Endodermal cell (in vitro differentiated cells): ENCODE measurements around the gene CHCHD4. TPM values are rescaled to one million over a fixed set of nuclear protein-coding genes. Genes with fewer than 3 reads are reported as not detected.

Source experiments
- DNase-seq: peaks from one replicate; pipeline ENCODE4 v3.0.0-alpha.2; 2017
- H3K27ac ChIP-seq: 2 replicates; pipeline ENCODE4 v1.5.1; 2013; ENCODE audit warnings: mild to moderate bottlenecking, low read depth, low read length, moderate library complexity
- H3K27me3 ChIP-seq: 2 replicates; pipeline ENCODE4 v1.6.1; 2013; ENCODE audit warnings: mild to moderate bottlenecking, low read length, moderate library complexity; ENCODE audit not compliant: insufficient read depth, control insufficient read depth, poor library complexity, severe bottlenecking
- H3K36me3 ChIP-seq: 2 replicates; pipeline ENCODE4 v1.7.0; 2013; ENCODE audit warnings: mild to moderate bottlenecking, low read length, moderate library complexity; ENCODE audit not compliant: control insufficient read depth, insufficient read depth
- H3K4me1 ChIP-seq: one replicate; pipeline ENCODE4 v1.7.0; 2013; ENCODE audit warnings: low read length; ENCODE audit not compliant: control insufficient read depth, insufficient read depth
- H3K4me3 ChIP-seq: 2 replicates; pipeline ENCODE4 v1.5.1; 2013; ENCODE audit warnings: mild to moderate bottlenecking, low read length, moderate library complexity
- H3K9ac ChIP-seq: 2 replicates; pipeline ENCODE4 v1.6.1; 2013; ENCODE audit warnings: mild to moderate bottlenecking, low read length, moderate library complexity; ENCODE audit not compliant: poor library complexity, severe bottlenecking; ENCODE audit errors: extremely low read depth
- H3K9me3 ChIP-seq: 2 replicates; pipeline ENCODE4 v1.6.1; 2013; ENCODE audit warnings: mild to moderate bottlenecking, low read length, moderate library complexity; ENCODE audit not compliant: control insufficient read depth
- H3K27ac Mint-ChIP-seq: 2 replicates; pipeline ENCODE4 v1.8.0; 2020; ENCODE audit warnings: mixed read lengths
- H3K27me3 Mint-ChIP-seq: 2 replicates; pipeline ENCODE4 v1.8.0; 2021; ENCODE audit warnings: mild to moderate bottlenecking, mixed read lengths; ENCODE audit not compliant: insufficient read depth
- H3K36me3 Mint-ChIP-seq: 2 replicates; pipeline ENCODE4 v1.8.0; 2020; ENCODE audit warnings: low read depth, mixed read lengths
- H3K4me1 Mint-ChIP-seq: 2 replicates; pipeline ENCODE4 v1.8.0; 2020; ENCODE audit warnings: mixed read lengths
- H3K4me3 Mint-ChIP-seq: 2 replicates; pipeline ENCODE4 v1.8.0; 2020; ENCODE audit warnings: mild to moderate bottlenecking, moderate library complexity, mixed read lengths
- H3K9me3 Mint-ChIP-seq: 2 replicates; pipeline ENCODE4 v1.8.0; 2020; ENCODE audit warnings: mild to moderate bottlenecking, mixed read lengths
- CTCF ChIP-seq: fragments of 200-600 bp; sonication (generic); conservative IDR thresholded peaks from 2 replicates; pipeline ENCODE4 v1.5.0; 2021; ENCODE audit warnings: antibody characterized with exemption, mild to moderate bottlenecking
- WGBS, 2 experiments: methylation state at CpG; one replicate each; pipeline versions ENCODE4 v1.1.5 to v1.1.7; 2013; ENCODE audit warnings: missing lambda C conversion rate in 2 of 2, mixed read lengths in 1 of 2; ENCODE audit not compliant: insufficient coverage in 1 of 2, insufficient read length in 1 of 2; 5-methylcytosine and 5-hydroxymethylcytosine counted together
- total RNA-seq, 2 donors: library from RNA; stranded (reverse); fragmentation: NEBNext Ultra II Directional in 1 of 2; extraction: Animal tissue kit (Norgen Biotek cat#: 25700) in 1 of 2; gene quantifications; 2 replicates in 1 of 2; 3 replicates in 1 of 2; pipeline ENCODE4 v1.2.1, GENCODE V29; 2021

The CHCHD4 gene
- total RNA-seq, 2 donors from 2014 or later: 16.2 to 20.5 TPM

GRCh38 chr3:14120111-14120920 lies 4.4 kb downstream of the CHCHD4 start:
- H3K27me3 ChIP-seq: no peaks in the 10 kb centered on the region
- WGBS, 2 experiments: 95 to 99% methylated on average over 10 to 11 of the region's 11 CpGs
- H3K4me1 Mint-ChIP-seq: peaks cover 10% of the 10 kb centered on the region
- no peak overlapping the region for H3K27ac Mint-ChIP-seq
- H3K27me3 Mint-ChIP-seq: no peaks in the 10 kb centered on the region
- H3K4me1 ChIP-seq: no peaks in the 10 kb centered on the region
- H3K27ac ChIP-seq: no peak overlapping the region
- H3K4me3 Mint-ChIP-seq: no peak overlapping the region
- peaks cover 40% of the 10 kb centered on the region for H3K36me3 Mint-ChIP-seq
- DNase-seq: no peak
- H3K9me3 Mint-ChIP-seq: peaks cover 16% of the 10 kb centered on the region
- no peak overlapping the region for H3K9ac ChIP-seq
- H3K4me3 ChIP-seq: peak overlapping the region; percentile 50
- H3K36me3 ChIP-seq: peaks cover 58% of the 10 kb centered on the region
- TF ChIP-seq CTCF: no peak
- peaks cover 33% of the 10 kb centered on the region for H3K9me3 ChIP-seq

- no peak overlapping the region for H3K9ac ChIP-seq
- no peaks in the 10 kb centered on the region for H3K27me3 ChIP-seq
- 92 to 94% methylated on average over 2 of the region's 2 CpGs for WGBS, 2 experiments
- Mint-ChIP-seq H3K27me3 (no peaks in the 10 kb centered on the region), H3K4me1 (peaks cover 10% of the 10 kb centered on the region), H3K4me3 (no peak overlapping the region), H3K27ac (no peak overlapping the region), H3K9me3 (peaks cover 16% of the 10 kb centered on the region), H3K36me3 (peaks cover 46% of the 10 kb centered on the region)
- H3K4me1 ChIP-seq: no peaks in the 10 kb centered on the region
- peaks cover 33% of the 10 kb centered on the region for H3K9me3 ChIP-seq
- H3K4me3 ChIP-seq: peak overlapping the region; percentile 50
- no peak for TF ChIP-seq CTCF
- peaks cover 65% of the 10 kb centered on the region for H3K36me3 ChIP-seq
- H3K27ac ChIP-seq: no peak overlapping the region
- no peak for DNase-seq
Observed at GRCh38 chr3:14119651-14120050, 5.0 kb downstream of the CHCHD4 start.

- Mint-ChIP-seq H3K27me3 (no peaks in the 10 kb centered on the region), H3K4me3 (no peak overlapping the region), H3K4me1 (peaks cover 13% of the 10 kb centered on the region), H3K9me3 (peaks cover 16% of the 10 kb centered on the region), H3K27ac (no peak overlapping the region), H3K36me3 (peaks cover 56% of the 10 kb centered on the region)
- Histone ChIP-seq H3K9me3 (peaks cover 42% of the 10 kb centered on the region), H3K27ac (no peak overlapping the region), H3K4me1 (no peaks in the 10 kb centered on the region), H3K4me3 (no peak overlapping the region), H3K9ac (no peak overlapping the region), H3K27me3 (no peaks in the 10 kb centered on the region), H3K36me3 (peaks cover 75% of the 10 kb centered on the region)
- no peak for TF ChIP-seq CTCF
- 90 to 96% methylated on average over 11 to 13 of the region's 13 CpGs for WGBS, 2 experiments
- no peak for DNase-seq
Observed at GRCh38 chr3:14118400-14119381, 6.0 kb downstream of the CHCHD4 start.
